SU-DHL-6 (cell line): ENCODE data around the gene TRIM24.
"Not testable (repeated sequence)": the region's sequence is repeated elsewhere in the genome, so short reads cannot be mapped to it uniquely, and the experiment has no call there.

Source experiments
- H2AFZ ChIP-seq: fragments of 200-600 bp; sonication (generic); 2 replicates; pipeline ENCODE4 v1.6.1; 2014; ENCODE audit warnings: low read depth, mild to moderate bottlenecking, moderate library complexity, mixed read lengths, antibody characterized with exemption, low read length; ENCODE audit not compliant: severe bottlenecking
- H3F3A ChIP-seq: fragments of 200-600 bp; shearing (Covaris generic); 2 replicates; pipeline ENCODE4 v1.6.0; 2016; ENCODE audit warnings: antibody characterized with exemption, mild to moderate bottlenecking; ENCODE audit not compliant: insufficient read depth
- H3K27ac ChIP-seq: fragments of 200-600 bp; sonication (generic); 2 replicates; pipeline ENCODE4 v1.5.1; 2016; ENCODE audit warnings: low read depth, mild to moderate bottlenecking, low read length, moderate library complexity, mixed read lengths
- H3K27me3 ChIP-seq: fragments of 200-600 bp; sonication (generic), shearing (Covaris generic); 2 replicates; pipeline ENCODE4 v1.6.0; 2014; ENCODE audit warnings: mild to moderate bottlenecking, low read length
- H3K36me3 ChIP-seq: fragments of 200-600 bp; sonication (generic); 2 replicates; pipeline ENCODE4 v1.6.1; 2014; ENCODE audit warnings: mild to moderate bottlenecking, low read length, mixed read lengths
- H3K4me2 ChIP-seq: fragments of 300-600, 200-600 bp; shearing (Covaris generic), sonication (generic); 2 replicates; pipeline ENCODE4 v1.6.0; 2014; ENCODE audit warnings: low read length, low read depth, mild to moderate bottlenecking; ENCODE audit not compliant: poor library complexity, severe bottlenecking
- H3K4me3 ChIP-seq: fragments of 200-600 bp; sonication (generic); 2 replicates; pipeline ENCODE4 v1.5.1; 2014; ENCODE audit warnings: antibody characterized with exemption, low read length, mild to moderate bottlenecking, mixed read lengths; ENCODE audit not compliant: insufficient read depth, poor library complexity, severe bottlenecking
- H3K79me2 ChIP-seq: fragments of 200-600 bp; sonication (generic); 2 replicates; pipeline ENCODE4 v1.6.1; 2014; ENCODE audit warnings: mild to moderate bottlenecking, low read length, moderate library complexity; ENCODE audit not compliant: insufficient read depth
- H3K9ac ChIP-seq: fragments of 200-600 bp; sonication (generic); 2 replicates; pipeline ENCODE4 v1.7.0; 2014; ENCODE audit warnings: mild to moderate bottlenecking, low read length
- H3K9me2 ChIP-seq: fragments of 200-600 bp; sonication (generic); replicated peaks from 2 replicates; pipeline ENCODE4 v1.6.1; 2014; ENCODE audit warnings: low read length; ENCODE audit not compliant: insufficient read depth
- H3K9me3 ChIP-seq: fragments of 200-600 bp; sonication (generic); 2 replicates; pipeline ENCODE4 v1.6.1; 2014; ENCODE audit warnings: low read length, mixed read lengths; ENCODE audit not compliant: insufficient read depth
- H4K20me1 ChIP-seq: fragments of 200-600 bp; sonication (generic); 2 replicates; pipeline ENCODE4 v1.6.1; 2014; ENCODE audit warnings: low read depth, mild to moderate bottlenecking, antibody characterized with exemption, low read length, moderate library complexity, mixed read lengths
- EZH2phosphoT487 ChIP-seq: fragments of 200-600 bp; sonication (generic), shearing (Covaris generic); conservative IDR thresholded peaks from 2 replicates; pipeline ENCODE4 v1.6.1; 2018; ENCODE audit warnings: mild to moderate bottlenecking, antibody characterized with exemption, low read length, moderate library complexity, mixed read lengths
- TF ChIP-seq, protein P1 (sequence below): fragments of 200-600 bp; sonication (generic); IDR thresholded peaks from one replicate; pipeline ENCODE4 v1.5.1; 2017; ENCODE audit warnings: antibody characterized with exemption, mild to moderate bottlenecking, low read length, moderate library complexity; ENCODE audit not compliant: insufficient read depth, poor library complexity, severe bottlenecking

The TRIM24 gene

GRCh38 chr7:138499340-138499739 lies 39.3 kb downstream of the TRIM24 start:
- Histone ChIP-seq H3K4me2 (no peak overlapping the region), H3K9me2 (no peaks in the 10 kb centered on the region), H3F3A (no peaks in the 10 kb centered on the region), H3K4me3 (no peak overlapping the region), H3K79me2 (peaks cover 88% of the 10 kb centered on the region), H2AFZ (no peak overlapping the region), H3K27ac (no peak overlapping the region), H3K9ac (no peak overlapping the region), H3K36me3 (no peaks in the 10 kb centered on the region), H3K9me3 (no peaks in the 10 kb centered on the region), H4K20me1 (0 out of 2 replicates have a peak, but pooled peaks cover 5% of the 10 kb centered on the region), H3K27me3 (no peaks in the 10 kb centered on the region)
- no peak for TF ChIP-seq EZH2phosphoT487
- TF ChIP-seq, protein P1, sequence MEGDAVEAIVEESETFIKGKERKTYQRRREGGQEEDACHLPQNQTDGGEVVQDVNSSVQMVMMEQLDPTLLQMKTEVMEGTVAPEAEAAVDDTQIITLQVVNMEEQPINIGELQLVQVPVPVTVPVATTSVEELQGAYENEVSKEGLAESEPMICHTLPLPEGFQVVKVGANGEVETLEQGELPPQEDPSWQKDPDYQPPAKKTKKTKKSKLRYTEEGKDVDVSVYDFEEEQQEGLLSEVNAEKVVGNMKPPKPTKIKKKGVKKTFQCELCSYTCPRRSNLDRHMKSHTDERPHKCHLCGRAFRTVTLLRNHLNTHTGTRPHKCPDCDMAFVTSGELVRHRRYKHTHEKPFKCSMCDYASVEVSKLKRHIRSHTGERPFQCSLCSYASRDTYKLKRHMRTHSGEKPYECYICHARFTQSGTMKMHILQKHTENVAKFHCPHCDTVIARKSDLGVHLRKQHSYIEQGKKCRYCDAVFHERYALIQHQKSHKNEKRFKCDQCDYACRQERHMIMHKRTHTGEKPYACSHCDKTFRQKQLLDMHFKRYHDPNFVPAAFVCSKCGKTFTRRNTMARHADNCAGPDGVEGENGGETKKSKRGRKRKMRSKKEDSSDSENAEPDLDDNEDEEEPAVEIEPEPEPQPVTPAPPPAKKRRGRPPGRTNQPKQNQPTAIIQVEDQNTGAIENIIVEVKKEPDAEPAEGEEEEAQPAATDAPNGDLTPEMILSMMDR, result no peak

GRCh38 chr7:138500303-138500702 lies 40.2 kb downstream of the TRIM24 start:
- peaks cover 79% of the 10 kb centered on the region for H3K79me2 ChIP-seq
- not testable (repeated sequence) for H4K20me1 ChIP-seq, H3K9me3 ChIP-seq, H3K4me2 ChIP-seq, H3K4me3 ChIP-seq, H3F3A ChIP-seq, H3K9ac ChIP-seq, H3K27me3 ChIP-seq, H3K9me2 ChIP-seq, H3K27ac ChIP-seq, H3K36me3 ChIP-seq, H2AFZ ChIP-seq

GRCh38 chr7:138500892-138501291 lies 40.8 kb downstream of the TRIM24 start:
- Histone ChIP-seq H4K20me1 (peaks cover 5% of the 10 kb centered on the region; the same call in 1 of the 2 replicates), H3K9ac (no peak overlapping the region), H3K9me2 (no peaks in the 10 kb centered on the region), H3F3A (no peaks in the 10 kb centered on the region), H3K79me2 (peaks cover 73% of the 10 kb centered on the region), H3K27me3 (no peaks in the 10 kb centered on the region), H2AFZ (no peak overlapping the region), H3K4me2 (no peak overlapping the region), H3K4me3 (no peak overlapping the region), H3K36me3 (no peaks in the 10 kb centered on the region), H3K27ac (no peak overlapping the region), H3K9me3 (no peaks in the 10 kb centered on the region)
- TF ChIP-seq, protein P1, result no peak
- TF ChIP-seq EZH2phosphoT487, result no peak

GRCh38 chr7:138502023-138502767 lies 42.1 kb downstream of the TRIM24 start:
- Histone ChIP-seq H3K9me2 (no peaks in the 10 kb centered on the region), H4K20me1 (peaks cover 5% of the 10 kb centered on the region; the same call in 1 of the 2 replicates), H3F3A (no peaks in the 10 kb centered on the region), H3K79me2 (peaks cover 60% of the 10 kb centered on the region), H3K27ac (no peak overlapping the region), H3K4me3 (no peak overlapping the region), H3K4me2 (no peak overlapping the region), H2AFZ (no peak overlapping the region), H3K27me3 (no peaks in the 10 kb centered on the region), H3K9ac (no peak overlapping the region), H3K9me3 (no peaks in the 10 kb centered on the region), H3K36me3 (no peaks in the 10 kb centered on the region)
- TF ChIP-seq, protein P1, result no peak
- no peak for TF ChIP-seq EZH2phosphoT487
